ENCODE measurements around the gene KIAA0319L. TPM values are rescaled to one million over a fixed set of nuclear protein-coding genes. Genes with fewer than 3 reads are reported as not detected.
A peak's percentile ranks its signal among the peaks of the same experiment; 100 is the strongest.

KIAA0319L gene
- total RNA-seq, 1 experiment from 2014 or later, result 60.0 TPM

DNA sequence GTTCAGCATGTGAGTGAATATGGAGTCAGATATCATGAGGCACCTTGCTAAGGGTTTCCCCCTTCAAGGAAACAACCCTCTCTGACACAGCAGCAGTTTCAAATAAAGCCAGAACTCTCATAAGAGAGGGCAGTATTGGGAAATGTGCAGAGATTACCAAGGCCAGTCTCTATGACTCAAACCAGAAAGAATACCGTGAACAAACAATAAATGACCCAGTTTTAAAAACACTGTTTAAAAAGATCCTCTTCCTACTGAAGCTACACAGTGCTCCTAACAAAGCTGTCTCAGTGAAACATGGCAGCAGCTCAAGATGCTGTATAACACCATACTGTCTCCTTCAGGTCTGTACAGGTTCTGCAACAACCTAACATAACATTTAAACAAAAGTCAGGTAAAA lies 102.6 kb downstream of the KIAA0319L start:
- intact Hi-C loops (cut with micrococcal nuclease; ENCODE audit: unreplicated experiment) (loop anchor here (10.0 kb wide), 1 partner anchor 320 kb away; no protein-coding TSS in a partner anchor), in situ Hi-C loops (cut with HindIII; ENCODE audit: low pct_unique_long_range_greater_than_20kb, low sequenced_read_pairs) (no loop called here)
- Histone ChIP-seq H3K4me1 (ENCODE audit: control insufficient read depth, insufficient read depth, low read length) (peaks cover 20% of the 10 kb centered on the region), H3K36me3 (ENCODE audit: control insufficient read depth, insufficient read depth, low read length) (no peaks in the 10 kb centered on the region), H3K27me3 (ENCODE audit: control insufficient read depth, insufficient read depth, low read length) (no peaks in the 10 kb centered on the region), H3K27ac (ENCODE audit: low read length) (peak overlapping the region; percentile 20; the same call in 1 of the 2 replicates), H3K4me3 (ENCODE audit: low read depth in 2 of 2, low read length in 2 of 2) (no peak overlapping the region), H3K9me3 (ENCODE audit: control insufficient read depth, insufficient read depth, low read depth, low read length) (no peaks in the 10 kb centered on the region)
- no peak for DNase-seq (ENCODE audit: low read depth, low spot score)
- ChIA-PET CTCF (interaction anchor here (1.3 kb wide), 1 partner anchor 9 kb away, joined by 3 read pairs; no protein-coding TSS in a partner anchor), POLR2A (interaction anchor here (0.6 kb wide), 1 partner anchor 44 kb away, joined by 3 read pairs; no protein-coding TSS in a partner anchor)
- TF ChIP-seq, protein P1, sequence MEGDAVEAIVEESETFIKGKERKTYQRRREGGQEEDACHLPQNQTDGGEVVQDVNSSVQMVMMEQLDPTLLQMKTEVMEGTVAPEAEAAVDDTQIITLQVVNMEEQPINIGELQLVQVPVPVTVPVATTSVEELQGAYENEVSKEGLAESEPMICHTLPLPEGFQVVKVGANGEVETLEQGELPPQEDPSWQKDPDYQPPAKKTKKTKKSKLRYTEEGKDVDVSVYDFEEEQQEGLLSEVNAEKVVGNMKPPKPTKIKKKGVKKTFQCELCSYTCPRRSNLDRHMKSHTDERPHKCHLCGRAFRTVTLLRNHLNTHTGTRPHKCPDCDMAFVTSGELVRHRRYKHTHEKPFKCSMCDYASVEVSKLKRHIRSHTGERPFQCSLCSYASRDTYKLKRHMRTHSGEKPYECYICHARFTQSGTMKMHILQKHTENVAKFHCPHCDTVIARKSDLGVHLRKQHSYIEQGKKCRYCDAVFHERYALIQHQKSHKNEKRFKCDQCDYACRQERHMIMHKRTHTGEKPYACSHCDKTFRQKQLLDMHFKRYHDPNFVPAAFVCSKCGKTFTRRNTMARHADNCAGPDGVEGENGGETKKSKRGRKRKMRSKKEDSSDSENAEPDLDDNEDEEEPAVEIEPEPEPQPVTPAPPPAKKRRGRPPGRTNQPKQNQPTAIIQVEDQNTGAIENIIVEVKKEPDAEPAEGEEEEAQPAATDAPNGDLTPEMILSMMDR (IDR thresholded peaks at IDR 0.05), result peak; percentile 4; the same call in 1 of the 2 replicates
- TF ChIP-seq TCF7L2 (IDR thresholded peaks at IDR 0.05; ENCODE audit: low read depth, low read length), result no peak
- TF ChIP-seq POLR2AphosphoS5 (IDR thresholded peaks at IDR 0.05; ENCODE audit: low read depth, low read length), result no peak
- no TSS peak for BruUV-seq (replicated peaks)
- ATAC-seq, result no peak

DNA sequence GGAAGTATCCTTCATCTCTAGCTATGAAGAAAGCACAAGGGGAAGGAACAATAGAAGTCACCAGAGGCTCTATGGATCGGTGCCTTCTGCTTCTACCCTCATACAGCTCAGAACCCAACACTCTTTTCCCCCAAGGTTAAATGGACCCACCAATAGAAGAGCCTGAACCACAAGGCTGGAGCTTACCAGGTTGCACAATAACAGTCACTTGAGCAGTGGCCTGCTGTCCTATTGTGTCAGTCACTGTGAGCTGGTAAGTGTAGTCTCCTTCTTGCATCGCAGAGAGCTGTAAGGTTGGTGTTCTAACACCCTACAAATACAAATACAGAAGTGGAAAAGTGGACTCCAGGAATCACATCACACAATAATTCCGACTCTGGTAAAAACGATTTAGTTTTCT lies 103.0 kb downstream of the KIAA0319L start:
- Histone ChIP-seq H3K36me3 (ENCODE audit: control insufficient read depth, insufficient read depth, low read length) (peaks cover 3% of the 10 kb centered on the region; the same call in 1 of the 2 replicates), H3K4me3 (ENCODE audit: low read depth in 2 of 2, low read length in 2 of 2) (no peak overlapping the region), H3K27me3 (ENCODE audit: control insufficient read depth, insufficient read depth, low read length) (no peaks in the 10 kb centered on the region), H3K27ac (ENCODE audit: low read length) (peak overlapping the region; percentile 20; the same call in 1 of the 2 replicates), H3K9me3 (ENCODE audit: control insufficient read depth, insufficient read depth, low read depth, low read length) (no peaks in the 10 kb centered on the region), H3K4me1 (ENCODE audit: control insufficient read depth, insufficient read depth, low read length) (peaks cover 20% of the 10 kb centered on the region)
- in situ Hi-C loops (cut with HindIII; ENCODE audit: low pct_unique_long_range_greater_than_20kb, low sequenced_read_pairs) (no loop called here), intact Hi-C loops (cut with micrococcal nuclease; ENCODE audit: unreplicated experiment) (loop anchor here (10.0 kb wide), 1 partner anchor 321 kb away; no protein-coding TSS in a partner anchor)
- CTCF ChIA-PET, result interaction anchor here (1.3 kb wide), 1 partner anchor 9 kb away, joined by 3 read pairs; no protein-coding TSS in a partner anchor
- no peak for DNase-seq (ENCODE audit: low read depth, low spot score)
- TF ChIP-seq TCF7L2 (IDR thresholded peaks at IDR 0.05; ENCODE audit: low read depth, low read length) (no peak), SIN3A (IDR thresholded peaks at IDR 0.05; ENCODE audit: borderline replicate concordance, insufficient read depth, low read depth, low read length) (no peak), POLR2AphosphoS5 (IDR thresholded peaks at IDR 0.05; ENCODE audit: low read depth, low read length) (no peak)
- TF ChIP-seq, protein P2, sequence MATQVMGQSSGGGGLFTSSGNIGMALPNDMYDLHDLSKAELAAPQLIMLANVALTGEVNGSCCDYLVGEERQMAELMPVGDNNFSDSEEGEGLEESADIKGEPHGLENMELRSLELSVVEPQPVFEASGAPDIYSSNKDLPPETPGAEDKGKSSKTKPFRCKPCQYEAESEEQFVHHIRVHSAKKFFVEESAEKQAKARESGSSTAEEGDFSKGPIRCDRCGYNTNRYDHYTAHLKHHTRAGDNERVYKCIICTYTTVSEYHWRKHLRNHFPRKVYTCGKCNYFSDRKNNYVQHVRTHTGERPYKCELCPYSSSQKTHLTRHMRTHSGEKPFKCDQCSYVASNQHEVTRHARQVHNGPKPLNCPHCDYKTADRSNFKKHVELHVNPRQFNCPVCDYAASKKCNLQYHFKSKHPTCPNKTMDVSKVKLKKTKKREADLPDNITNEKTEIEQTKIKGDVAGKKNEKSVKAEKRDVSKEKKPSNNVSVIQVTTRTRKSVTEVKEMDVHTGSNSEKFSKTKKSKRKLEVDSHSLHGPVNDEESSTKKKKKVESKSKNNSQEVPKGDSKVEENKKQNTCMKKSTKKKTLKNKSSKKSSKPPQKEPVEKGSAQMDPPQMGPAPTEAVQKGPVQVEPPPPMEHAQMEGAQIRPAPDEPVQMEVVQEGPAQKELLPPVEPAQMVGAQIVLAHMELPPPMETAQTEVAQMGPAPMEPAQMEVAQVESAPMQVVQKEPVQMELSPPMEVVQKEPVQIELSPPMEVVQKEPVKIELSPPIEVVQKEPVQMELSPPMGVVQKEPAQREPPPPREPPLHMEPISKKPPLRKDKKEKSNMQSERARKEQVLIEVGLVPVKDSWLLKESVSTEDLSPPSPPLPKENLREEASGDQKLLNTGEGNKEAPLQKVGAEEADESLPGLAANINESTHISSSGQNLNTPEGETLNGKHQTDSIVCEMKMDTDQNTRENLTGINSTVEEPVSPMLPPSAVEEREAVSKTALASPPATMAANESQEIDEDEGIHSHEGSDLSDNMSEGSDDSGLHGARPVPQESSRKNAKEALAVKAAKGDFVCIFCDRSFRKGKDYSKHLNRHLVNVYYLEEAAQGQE (IDR thresholded peaks at IDR 0.05; ENCODE audit: insufficient read depth in 1 of 2, low read depth in 2 of 2, low read length in 1 of 2), result no peak
- TF ChIP-seq, protein P1 (IDR thresholded peaks at IDR 0.05), result no peak
- ATAC-seq, result no peak
- POLR2A ChIA-PET, result interaction anchor here (0.6 kb wide), 1 partner anchor 43 kb away, joined by 3 read pairs; no protein-coding TSS in a partner anchor
- no TSS peak for BruUV-seq (replicated peaks)

All from Panc1 (cell line).